K562 (cell line): ENCODE measurements around the gene CCDC73. TPM values are rescaled to one million over a fixed set of nuclear protein-coding genes. Genes with fewer than 3 reads are reported as not detected.
"Not testable (repeated sequence)": the region's sequence is repeated elsewhere in the genome, so short reads cannot be mapped to it uniquely, and the experiment has no call there.

Source experiments
- ATAC-seq: fragments of 200-7000 bp; cut with Tn5 transposase; 3 replicates; pipeline ENCODE4 v1.9.1; 2020; ENCODE audit warnings: moderate library complexity
- BruUV-seq: library from RNA; stranded (reverse); fragments of 400-500 nt; replicated peaks from 2 replicates; lab custom pipeline; 2021; lab: Mats Ljungman, UMichigan
- CTCF ChIA-PET: fragments of 300-600 bp; formaldehyde crosslinking; extraction: SDS; loops from one replicate; lab custom pipeline; 2021; ENCODE audit warnings: low intra/inter-chr PET ratio; lab: Yijun Ruan, JAX
- POLR2A ChIA-PET: fragments of 300-600, 350-650 bp; sonication (Branson Sonifier 250); formaldehyde crosslinking; extraction: SDS; loops from one replicate; lab custom pipeline; 2021; ENCODE audit warnings: antibody characterized with exemption, inconsistent platforms; lab: Yijun Ruan, JAX
- DNase-seq, 4 experiments: peaks; one replicate each; pipeline versions ENCODE4 v3.0.0 to v3.0.0-alpha.2; 2011 to 2018; ENCODE audit warnings: low spot score in 3 of 4, mixed read lengths in 3 of 4; ENCODE audit errors: extremely low read depth in 1 of 4
- FAIRE-seq: peaks from 2 replicates; lab custom pipeline; 2011; peaks lifted over from hg19 to GRCh38; lab: Jason Lieb, UNC
- H2AFZ ChIP-seq: 2 replicates; pipeline ENCODE4 v1.6.0; 2011; ENCODE audit warnings: low read depth, low read length, control low read depth, inconsistent platforms
- H3K27ac ChIP-seq: fragments of 200-600 bp; 3 replicates; pipeline ENCODE4 v1.8.0; 2011; ENCODE audit warnings: low read depth, mild to moderate bottlenecking, control low read depth, inconsistent platforms, low read length, moderate library complexity, mixed read lengths; ENCODE audit errors: extremely low read depth
- H3K27me3 ChIP-seq, 2 experiments: fragments of 300-600 bp in 1 of 2; 2 replicates in 1 of 2; 3 replicates in 1 of 2; pipeline versions ENCODE4 v1.6.0 to v1.8.0; 2011; ENCODE audit warnings: inconsistent platforms in 2 of 2, low read length in 2 of 2, mild to moderate bottlenecking in 1 of 2, mixed read lengths in 1 of 2, moderate library complexity in 1 of 2; ENCODE audit not compliant: control insufficient read depth in 2 of 2, insufficient read depth in 2 of 2
- H3K36me3 ChIP-seq: fragments of 300-600 bp; 3 replicates; pipeline ENCODE4 v1.8.0; 2011; ENCODE audit warnings: mild to moderate bottlenecking, low read length, inconsistent platforms; ENCODE audit not compliant: control insufficient read depth, insufficient read depth
- H3K4me1 ChIP-seq, 2 experiments: fragments of 200-600 bp in 1 of 2; replicated peaks in 1 of 2; 2 replicates in 1 of 2; 3 replicates in 1 of 2; pipeline versions ENCODE4 v1.5.1 to v1.8.0; 2011; ENCODE audit warnings: inconsistent platforms in 2 of 2, low read length in 2 of 2, mild to moderate bottlenecking in 1 of 2, mixed read lengths in 1 of 2, moderate library complexity in 1 of 2; ENCODE audit not compliant: control insufficient read depth in 2 of 2, insufficient read depth in 2 of 2
- H3K4me2 ChIP-seq: 2 replicates; pipeline ENCODE4 v1.6.1; 2011; ENCODE audit warnings: low read length, control low read depth, inconsistent platforms, mixed read lengths; ENCODE audit not compliant: insufficient read depth
- H3K4me3 ChIP-seq: fragments of 200-600 bp; sonication (generic), shearing (Covaris generic); 2 replicates; pipeline ENCODE4 v1.5.1; 2016; ENCODE audit warnings: control low read depth, inconsistent platforms
- H3K79me2 ChIP-seq: fragments of 200-600 bp; 3 replicates; pipeline ENCODE4 v1.8.0; 2011; ENCODE audit warnings: low read length, inconsistent platforms; ENCODE audit not compliant: control insufficient read depth, insufficient read depth
- H3K9ac ChIP-seq, 2 experiments: 2 replicates each; pipeline versions ENCODE4 v1.6.0 to v1.6.1; 2011; ENCODE audit warnings: low read depth in 2 of 2, low read length in 2 of 2, control low read depth in 1 of 2, inconsistent platforms in 1 of 2, mild to moderate bottlenecking in 1 of 2, mixed read lengths in 1 of 2; ENCODE audit not compliant: insufficient read depth in 1 of 2
- H3K9me1 ChIP-seq: one replicate; pipeline ENCODE4 v1.6.0; 2011; ENCODE audit warnings: inconsistent platforms, mild to moderate bottlenecking, low read length, moderate library complexity; ENCODE audit not compliant: control insufficient read depth, insufficient read depth
- H3K9me3 ChIP-seq: replicated peaks from 2 replicates; pipeline ENCODE4 v1.5.1; 2011; ENCODE audit warnings: low read depth, low read length, inconsistent platforms; ENCODE audit not compliant: control insufficient read depth, insufficient read depth
- H4K20me1 ChIP-seq: replicated peaks from 2 replicates; pipeline ENCODE4 v1.6.1; 2011; ENCODE audit warnings: low read length, inconsistent platforms, mixed read lengths; ENCODE audit not compliant: control insufficient read depth, insufficient read depth
- CBX1 ChIP-seq: sonication (generic); IDR thresholded peaks from 2 replicates; pipeline ENCODE4 v1.6.1; 2016; ENCODE audit warnings: antibody characterized with exemption, low read depth, mild to moderate bottlenecking
- WGBS: fragments of 100-300 bp; shearing (Covaris generic); methylation state at CpG from one replicate; pipeline ENCODE4 v1.1.6; 2016; ENCODE audit warnings: low coverage, mixed read lengths; ENCODE audit not compliant: insufficient coverage; ENCODE audit errors: missing lambda C conversion rate; 5-methylcytosine and 5-hydroxymethylcytosine counted together
- in situ Hi-C: fragments of 300-500 bp; cut with MboI; formaldehyde crosslinking; loops from 4 replicates; pipeline ENCODE4 v1.15.0; 2018; ENCODE audit warnings: inconsistent platforms, mixed read lengths
- intact Hi-C: fragments of 100-400 bp; cut with micrococcal nuclease; formaldehyde crosslinking; loops from 2 replicates; pipeline ENCODE4 v1.14.2; 2022
- polyA plus RNA-seq, 8 experiments: library from polyadenylated mRNA; depleted of rRNA in 4 of 8; stranded (reverse) in 5 of 8; unstranded in 3 of 8; fragments of >200 nt; fragmentation: Nextera tagmentation in 2 of 8; fragmentation: Illumina TruSeq in 1 of 8; extraction: Ambion mirVana in 2 of 8; extraction: Trizol in 1 of 8; gene quantifications; 2 replicates each; pipeline versions ENCODE4 v1.2.1 to v1.2.3, GENCODE V29; 2011 to 2014; ENCODE audit warnings: inconsistent platforms in 1 of 8, missing spikeins in 1 of 8
- total RNA-seq, 7 experiments: library from RNA; depleted of rRNA in 6 of 7; stranded (reverse); fragments of >200 nt in 6 of 7; fragmentation: Illumina TruSeq in 2 of 7; extraction: Trizol in 2 of 7; gene quantifications; 2 replicates each; pipeline versions ENCODE4 v1.2.1 to v1.2.3, GENCODE V29; 2011 to 2021; ENCODE audit warnings: low replicate concordance in 1 of 7
- TF ChIP-seq, protein P1 (sequence below): fragments of 250-450 bp; sonication (Bioruptor Pico); IDR thresholded peaks from 2 replicates; pipeline ENCODE4 v1.5.0; 2022; ENCODE audit warnings: mild to moderate bottlenecking
- TF ChIP-seq, protein P2 (sequence below): fragments of 450-650 bp; IDR thresholded peaks from one replicate; pipeline ENCODE4 v1.6.1; 2018; ENCODE audit warnings: mild to moderate bottlenecking, moderate library complexity; ENCODE audit not compliant: partially characterized antibody

Gene CCDC73
- total and polyA plus RNA-seq, 9 of the 15 experiments (the other 6 are each of a cell fraction or from before 2014, with no cell fraction given) = 0.20 to 0.21 TPM; not detected in 7

DNA sequence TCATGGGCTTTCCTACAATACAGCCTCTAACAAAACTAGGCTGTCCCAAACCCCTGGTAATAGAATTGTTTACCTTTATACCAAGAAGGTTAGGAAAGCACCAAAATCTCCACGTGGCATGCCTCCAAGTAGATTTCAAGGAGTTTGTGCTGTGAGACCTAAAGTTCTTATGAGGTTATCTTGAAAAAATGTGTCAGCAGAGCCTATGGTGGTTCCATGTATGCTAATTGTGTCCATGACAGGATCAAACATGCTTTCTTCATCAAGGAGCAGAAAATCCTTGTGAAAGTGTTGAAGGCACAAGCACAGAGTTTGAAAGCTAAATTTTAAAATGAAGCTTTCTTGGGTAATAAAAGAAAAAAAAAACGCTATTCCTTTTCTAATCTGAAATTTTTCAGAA, 36.2 kb downstream of the CCDC73 start (continued):
- TF ChIP-seq, protein P1, sequence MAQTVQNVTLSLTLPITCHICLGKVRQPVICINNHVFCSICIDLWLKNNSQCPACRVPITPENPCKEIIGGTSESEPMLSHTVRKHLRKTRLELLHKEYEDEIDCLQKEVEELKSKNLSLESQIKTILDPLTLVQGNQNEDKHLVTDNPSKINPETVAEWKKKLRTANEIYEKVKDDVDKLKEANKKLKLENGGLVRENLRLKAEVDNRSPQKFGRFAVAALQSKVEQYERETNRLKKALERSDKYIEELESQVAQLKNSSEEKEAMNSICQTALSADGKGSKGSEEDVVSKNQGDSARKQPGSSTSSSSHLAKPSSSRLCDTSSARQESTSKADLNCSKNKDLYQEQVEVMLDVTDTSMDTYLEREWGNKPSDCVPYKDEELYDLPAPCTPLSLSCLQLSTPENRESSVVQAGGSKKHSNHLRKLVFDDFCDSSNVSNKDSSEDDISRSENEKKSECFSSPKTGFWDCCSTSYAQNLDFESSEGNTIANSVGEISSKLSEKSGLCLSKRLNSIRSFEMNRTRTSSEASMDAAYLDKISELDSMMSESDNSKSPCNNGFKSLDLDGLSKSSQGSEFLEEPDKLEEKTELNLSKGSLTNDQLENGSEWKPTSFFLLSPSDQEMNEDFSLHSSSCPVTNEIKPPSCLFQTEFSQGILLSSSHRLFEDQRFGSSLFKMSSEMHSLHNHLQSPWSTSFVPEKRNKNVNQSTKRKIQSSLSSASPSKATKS (CRISPR knock-in tag) = no peak
- TF ChIP-seq, protein P2, sequence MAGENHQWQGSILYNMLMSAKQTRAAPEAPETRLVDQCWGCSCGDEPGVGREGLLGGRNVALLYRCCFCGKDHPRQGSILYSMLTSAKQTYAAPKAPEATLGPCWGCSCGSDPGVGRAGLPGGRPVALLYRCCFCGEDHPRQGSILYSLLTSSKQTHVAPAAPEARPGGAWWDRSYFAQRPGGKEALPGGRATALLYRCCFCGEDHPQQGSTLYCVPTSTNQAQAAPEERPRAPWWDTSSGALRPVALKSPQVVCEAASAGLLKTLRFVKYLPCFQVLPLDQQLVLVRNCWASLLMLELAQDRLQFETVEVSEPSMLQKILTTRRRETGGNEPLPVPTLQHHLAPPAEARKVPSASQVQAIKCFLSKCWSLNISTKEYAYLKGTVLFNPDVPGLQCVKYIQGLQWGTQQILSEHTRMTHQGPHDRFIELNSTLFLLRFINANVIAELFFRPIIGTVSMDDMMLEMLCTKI = no peak
- TF ChIP-seq CBX1 = no peak

DNA sequence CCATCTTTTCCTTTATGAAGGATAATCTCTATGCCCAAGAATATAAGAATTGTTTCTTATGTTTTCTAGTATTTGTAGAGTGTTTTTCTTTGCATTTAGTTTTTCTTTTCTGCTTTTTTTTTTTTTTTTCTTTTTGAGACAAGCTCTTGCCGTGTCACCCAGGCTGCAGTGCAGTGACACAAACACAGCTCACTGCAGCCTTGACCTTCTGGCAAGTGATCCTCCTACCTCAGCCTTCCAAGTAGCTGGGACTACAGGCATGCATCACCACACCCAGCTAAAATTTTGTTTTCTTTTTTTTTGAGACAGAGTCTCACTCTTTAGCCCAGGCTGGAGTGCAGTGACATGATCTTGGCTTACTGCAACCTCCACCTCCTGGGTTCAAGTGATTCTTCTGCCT, 41.3 kb downstream of the CCDC73 start:
- FAIRE-seq, H2AFZ ChIP-seq, BruUV-seq, H3K9me1 ChIP-seq, in situ Hi-C loops, H3K79me2 ChIP-seq, CTCF ChIA-PET, H3K9ac ChIP-seq, H3K4me3 ChIP-seq, H4K20me1 ChIP-seq, H3K27ac ChIP-seq, H3K9me3 ChIP-seq, DNase-seq, ATAC-seq, H3K27me3 ChIP-seq, H3K36me3 ChIP-seq, POLR2A ChIA-PET, H3K4me2 ChIP-seq, H3K4me1 ChIP-seq: not testable (repeated sequence)
- intact Hi-C loops = loop anchor here (5.0 kb wide), 1 partner anchor 39 kb away; the partner anchor contains the start of gene CCDC73
- WGBS = 0% methylated on average over 1 of the region's 1 CpG
